ENCODE results near the gene DUSP1.
"Not testable (repeated sequence)": the region's sequence is repeated elsewhere in the genome, so short reads cannot be mapped to it uniquely, and the experiment has no call there.

The DUSP1 gene

GRCh38 chr5:172791286-172791685, 20.3 kb upstream of the DUSP1 start:
- no peak overlapping the region for H3K4me3 ChIP-seq (ENCODE audit: low read depth, low read length)
- DNase-seq (ENCODE audit: low read depth) = no peak
- no peak for TF ChIP-seq CTCF (IDR thresholded peaks at IDR 0.05; ENCODE audit: low read depth, low read length, missing control alignments)

GRCh38 chr5:172790496-172790889, 19.5 kb upstream of the DUSP1 start:
- DNase-seq (ENCODE audit: low read depth) = no peak
- TF ChIP-seq CTCF (IDR thresholded peaks at IDR 0.05; ENCODE audit: low read depth, low read length, missing control alignments) = no peak

GRCh38 chr5:172789687-172790495, 18.9 kb upstream of the DUSP1 start:
- no peak for TF ChIP-seq CTCF (IDR thresholded peaks at IDR 0.05; ENCODE audit: low read depth, low read length, missing control alignments)
- no peak overlapping the region for H3K4me3 ChIP-seq (ENCODE audit: low read depth, low read length)
- no peak for DNase-seq (ENCODE audit: low read depth)

More at GRCh38 chr5:172790496-172790889, 19.5 kb upstream of the DUSP1 start:
- H3K4me3 ChIP-seq (ENCODE audit: low read depth, low read length) = no peak overlapping the region

- no peak overlapping the region for H3K4me3 ChIP-seq (ENCODE audit: low read depth, low read length)
- no peak for DNase-seq (ENCODE audit: low read depth)
- no peak for TF ChIP-seq CTCF (IDR thresholded peaks at IDR 0.05; ENCODE audit: low read depth, low read length, missing control alignments)
Observed at GRCh38 chr5:172788771-172789686, 18.0 kb upstream of the DUSP1 start.

GRCh38 chr5:172787538-172787937, 16.5 kb upstream of the DUSP1 start:
- DNase-seq (ENCODE audit: low read depth); H3K4me3 ChIP-seq (ENCODE audit: low read depth, low read length): not testable (repeated sequence)

- H3K4me3 ChIP-seq (ENCODE audit: low read depth, low read length) = no peak overlapping the region
- TF ChIP-seq CTCF (IDR thresholded peaks at IDR 0.05; ENCODE audit: low read depth, low read length, missing control alignments) = no peak
- no peak for DNase-seq (ENCODE audit: low read depth)
Observed at GRCh38 chr5:172786736-172787462, 15.9 kb upstream of the DUSP1 start.

All from GM12864 (cell line).